ENCODE measurements around the gene PI16.
"Not testable (repeated sequence)": the region's sequence is repeated elsewhere in the genome, so short reads cannot be mapped to it uniquely, and the experiment has no call there.

Gene PI16

GRCh38 chr6:36929152-36929551 lies 25.4 kb upstream of the PI16 start:
- DNase-seq: no peak

DNA sequence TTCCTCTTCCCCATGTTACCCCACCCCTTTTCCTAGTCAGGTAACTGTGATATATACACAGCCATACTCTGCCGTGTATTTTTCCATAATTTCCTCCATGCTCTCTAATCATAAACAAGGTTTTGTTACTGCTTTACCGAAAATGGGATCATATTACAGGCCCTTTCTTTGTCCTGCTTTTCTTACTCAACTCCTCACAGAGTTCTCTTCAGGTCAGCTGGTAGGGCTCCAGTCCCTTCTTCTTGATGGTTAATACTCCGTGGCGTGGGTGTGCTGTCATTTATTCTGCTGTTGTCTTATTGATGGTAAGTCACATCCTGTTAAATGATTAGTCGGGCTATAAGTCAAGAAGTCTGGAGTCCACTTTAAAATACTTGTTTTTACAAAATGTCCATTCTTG lies 24.9 kb upstream of the PI16 start:
- no peak for DNase-seq

- DNase-seq: no peak
These were observed 24.1 kb upstream of the PI16 start for GRCh38 chr6:36930483-36930882.

DNA sequence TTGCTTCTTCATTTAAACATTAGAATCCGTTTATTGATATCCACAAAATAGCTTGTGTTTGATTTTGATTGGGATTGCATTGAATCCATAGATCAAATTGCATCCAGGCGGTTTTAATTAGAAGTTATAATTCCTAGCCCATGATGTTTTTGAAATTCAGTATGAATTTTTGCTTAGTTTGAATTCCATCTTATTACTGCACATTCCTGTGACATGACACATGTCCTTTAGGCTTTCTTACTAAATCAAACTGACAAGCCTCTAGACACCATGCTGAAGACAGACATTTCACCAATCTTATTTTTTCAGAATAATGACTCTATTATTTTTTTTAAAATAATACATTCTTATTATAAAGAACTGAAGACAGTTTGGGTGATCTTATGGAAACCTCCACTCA lies 21.4 kb upstream of the PI16 start:
- DNase-seq: no peak

DNA sequence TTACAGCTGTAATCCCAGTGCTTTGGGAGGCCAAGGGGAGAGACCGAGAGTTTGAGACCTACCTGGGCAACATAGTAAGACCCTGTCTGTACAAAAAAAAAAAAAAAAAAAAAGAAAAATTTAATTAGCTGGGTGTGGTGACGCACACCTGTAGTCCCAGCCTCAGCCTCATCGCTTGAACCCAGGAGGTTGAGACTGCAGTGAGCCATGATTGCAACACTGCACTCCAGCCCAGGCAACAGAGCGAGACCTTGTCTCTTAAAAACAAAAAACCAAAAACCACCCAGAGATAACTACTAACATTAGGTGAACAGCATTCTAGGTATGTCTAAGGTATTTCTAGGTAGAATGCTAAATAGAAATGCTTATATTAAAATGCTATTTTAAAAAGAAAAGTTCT lies 21.0 kb upstream of the PI16 start:
- no peak for DNase-seq

DNA sequence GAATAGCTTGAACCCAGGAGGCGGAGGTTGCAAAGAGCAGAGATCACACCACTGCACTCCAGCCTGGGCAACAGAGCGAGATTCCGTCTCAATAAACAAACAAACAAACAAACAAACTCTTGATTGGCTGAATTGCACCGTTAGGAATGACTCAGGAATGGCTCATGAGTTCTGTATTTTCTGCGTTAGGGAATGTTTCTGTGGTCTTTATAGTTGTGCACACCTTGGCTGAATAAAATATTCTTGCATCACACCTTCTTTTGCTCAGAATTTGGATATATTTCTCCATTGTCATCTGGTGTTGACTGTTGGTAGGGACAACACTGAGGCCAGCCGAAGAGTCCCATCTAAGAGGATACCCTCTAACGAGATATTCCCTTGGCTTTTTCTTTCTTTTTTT lies 19.6 kb upstream of the PI16 start:
- no peak for DNase-seq

DNA sequence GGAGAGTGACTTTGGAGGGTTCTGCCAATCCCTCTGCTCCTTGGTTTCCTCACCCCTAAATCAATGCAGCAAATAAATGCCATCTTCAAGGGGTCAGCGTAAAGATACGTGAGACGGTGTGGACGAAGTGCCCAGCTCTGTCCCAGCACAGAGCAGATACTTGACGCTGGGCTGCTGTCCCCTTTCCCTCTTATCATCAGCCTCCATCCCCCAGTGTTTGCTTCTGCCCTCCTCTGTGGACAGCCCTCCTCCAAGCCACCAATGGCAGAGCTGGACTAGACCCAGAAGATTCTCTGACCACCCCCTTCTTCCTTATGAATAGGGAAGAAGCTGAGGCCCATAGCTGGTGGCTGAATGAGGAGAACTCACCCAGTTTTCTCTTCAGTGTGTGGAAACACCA lies 17.7 kb upstream of the PI16 start:
- DNase-seq: no peak

DNA sequence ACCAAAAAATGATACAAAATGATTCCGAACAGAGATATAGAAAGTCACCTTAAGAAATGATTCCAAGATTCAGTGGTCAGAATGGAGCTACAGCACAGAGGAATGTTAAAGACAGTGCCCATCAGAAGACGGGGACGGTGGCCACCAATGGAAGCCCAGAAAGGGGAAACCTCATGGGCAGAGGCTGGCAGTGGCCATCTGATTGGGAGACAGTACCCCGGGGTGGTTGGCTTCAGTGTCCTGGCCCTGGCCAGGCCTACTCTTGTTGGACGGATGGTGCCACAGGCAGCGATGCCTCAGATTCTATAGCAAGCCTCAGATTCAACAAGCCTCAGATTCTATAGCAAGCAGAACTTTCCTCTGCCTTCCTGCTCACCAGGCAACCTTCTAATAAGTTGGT lies 16.6 kb upstream of the PI16 start:
- DNase-seq: no peak

- DNase-seq: no peak
These were observed 16.0 kb upstream of the PI16 start for GRCh38 chr6:36938536-36938935.

DNA sequence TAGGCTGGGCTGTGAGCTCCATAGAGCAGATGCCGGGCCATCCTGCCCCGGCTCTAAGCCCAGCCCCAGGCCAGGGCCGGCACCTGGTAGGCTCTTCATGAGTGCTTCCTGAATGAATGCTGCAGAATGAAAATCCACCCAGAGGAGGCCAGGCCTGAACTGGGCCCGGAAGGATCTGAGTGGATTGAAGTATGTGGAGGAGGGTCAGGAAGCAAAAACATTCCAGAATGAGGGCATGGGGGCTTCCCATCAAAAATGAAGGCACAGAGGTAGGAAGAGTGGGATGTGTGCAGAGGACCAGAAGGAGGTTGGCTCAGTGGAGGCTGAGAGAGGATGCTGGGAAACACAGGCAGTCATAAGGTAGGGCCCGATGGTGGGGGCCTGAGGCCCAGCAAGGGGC lies 15.5 kb upstream of the PI16 start:
- DNase-seq: not testable (repeated sequence)

- no peak for DNase-seq
These were observed 14.5 kb upstream of the PI16 start for GRCh38 chr6:36940027-36940426.

GRCh38 chr6:36941561-36941960 lies 13.0 kb upstream of the PI16 start:
- DNase-seq: not testable (repeated sequence)

GRCh38 chr6:36942329-36942728 lies 12.2 kb upstream of the PI16 start:
- DNase-seq: not testable (repeated sequence)

DNA sequence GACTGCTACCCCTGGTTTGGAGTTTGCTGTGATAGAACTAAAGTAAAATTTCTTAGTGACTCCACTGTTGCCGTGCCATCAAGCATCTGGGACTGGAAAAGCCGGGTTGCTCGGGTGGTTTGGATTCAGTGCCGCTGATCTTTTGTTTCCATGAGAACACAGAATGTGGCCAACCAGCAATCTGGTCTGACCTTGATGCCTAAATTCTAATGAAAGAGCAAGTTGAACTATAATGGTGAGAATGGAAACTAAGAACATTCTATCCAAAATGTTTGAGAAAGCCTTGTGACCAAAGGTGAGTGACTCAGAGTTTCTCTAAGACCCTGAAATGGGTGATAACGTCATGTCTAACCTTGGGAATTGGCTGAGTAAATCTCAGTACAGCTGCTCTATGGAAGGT lies 9.9 kb upstream of the PI16 start:
- no peak for DNase-seq

DNA sequence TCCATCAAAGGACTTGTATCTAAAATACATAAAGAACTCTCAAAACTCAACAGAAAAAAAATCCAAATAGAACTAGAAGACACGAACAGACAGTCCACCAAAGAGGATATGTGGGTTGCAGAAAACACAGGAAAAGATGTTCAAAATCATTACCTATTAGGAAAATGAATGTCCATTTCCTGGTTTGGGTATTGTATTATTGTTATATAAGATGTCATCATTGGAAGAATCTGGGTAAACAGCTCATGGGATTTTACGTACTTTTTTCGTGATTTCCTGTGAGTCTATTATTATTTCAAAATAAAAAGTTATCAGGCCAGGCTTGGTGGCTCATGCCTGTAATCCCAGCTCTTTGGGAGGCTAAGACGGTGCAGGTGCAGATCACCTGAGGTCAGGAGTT lies 9.2 kb upstream of the PI16 start:
- no peak for DNase-seq

GRCh38 chr6:36946526-36946925 lies 8.0 kb upstream of the PI16 start:
- DNase-seq: no peak

- no peak for DNase-seq
These were observed 6.8 kb upstream of the PI16 start for GRCh38 chr6:36947570-36948351.

GRCh38 chr6:36949076-36949475 lies 5.5 kb upstream of the PI16 start:
- not testable (repeated sequence) for DNase-seq

GRCh38 chr6:36949636-36950035 lies 4.9 kb upstream of the PI16 start:
- no peak for DNase-seq

- DNase-seq: no peak
These were observed 642 bp upstream of the PI16 start for GRCh38 chr6:36953931-36954261.

DNA sequence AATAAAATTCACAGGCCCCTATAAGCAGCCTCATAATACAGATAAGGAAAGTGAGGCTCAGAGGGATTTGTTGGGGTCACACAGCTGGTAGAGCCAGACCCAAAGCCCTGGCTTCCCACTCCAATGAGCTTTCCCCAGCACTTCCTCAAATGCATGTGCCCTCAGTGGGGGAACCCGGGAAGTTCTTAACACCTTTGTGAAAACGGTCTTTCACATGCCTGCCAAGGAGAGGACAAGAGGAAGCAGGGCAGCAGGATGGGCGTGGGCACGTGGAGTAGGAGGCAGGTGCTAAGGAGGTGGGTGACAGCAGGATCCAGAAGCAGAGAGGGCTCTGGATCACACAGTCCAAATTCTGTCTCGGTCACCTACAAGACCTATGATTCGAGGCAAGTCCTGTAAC lies 598 bp downstream of the PI16 start:
- DNase-seq: no peak

DNA sequence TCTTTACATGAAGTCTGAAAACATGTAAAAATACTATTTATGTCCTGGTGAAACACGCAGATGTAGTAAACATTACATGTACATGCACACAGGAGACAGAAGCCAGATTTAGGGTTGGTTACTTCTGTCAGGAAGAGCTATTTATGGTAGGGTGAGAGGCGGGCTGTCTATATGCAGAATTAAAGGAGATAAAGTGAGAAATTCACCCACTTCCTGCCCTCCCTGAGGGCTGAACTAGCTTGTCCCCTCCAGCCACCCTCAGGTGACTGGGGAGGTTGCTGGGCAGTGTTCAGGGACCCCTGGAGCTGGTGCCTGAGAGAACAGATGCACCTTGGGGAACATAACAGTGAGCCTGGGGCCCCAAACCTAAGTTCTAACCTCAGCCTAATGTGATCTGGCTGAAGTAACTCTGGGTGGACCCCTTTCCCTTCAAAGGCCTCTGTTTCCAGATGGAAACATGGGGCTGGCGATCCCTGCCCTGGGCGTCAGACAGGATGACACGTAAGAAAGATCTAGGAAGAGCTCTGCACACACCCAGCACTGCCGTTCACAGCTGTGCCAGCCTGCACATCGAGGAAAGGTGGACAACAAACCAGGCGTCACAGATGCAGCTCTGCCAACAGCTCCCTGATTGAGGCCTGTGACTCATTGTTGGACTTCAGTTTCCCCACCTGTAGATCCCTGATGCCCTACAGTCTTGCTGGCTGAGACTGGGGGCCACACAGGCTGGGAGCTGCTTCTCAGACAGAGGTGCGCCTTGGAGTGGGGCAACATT lies 1.3 kb downstream of the PI16 start:
- no peak for DNase-seq

GRCh38 chr6:36956446-36956820 lies 1.9 kb downstream of the PI16 start:
- DNase-seq: no peak

DNA sequence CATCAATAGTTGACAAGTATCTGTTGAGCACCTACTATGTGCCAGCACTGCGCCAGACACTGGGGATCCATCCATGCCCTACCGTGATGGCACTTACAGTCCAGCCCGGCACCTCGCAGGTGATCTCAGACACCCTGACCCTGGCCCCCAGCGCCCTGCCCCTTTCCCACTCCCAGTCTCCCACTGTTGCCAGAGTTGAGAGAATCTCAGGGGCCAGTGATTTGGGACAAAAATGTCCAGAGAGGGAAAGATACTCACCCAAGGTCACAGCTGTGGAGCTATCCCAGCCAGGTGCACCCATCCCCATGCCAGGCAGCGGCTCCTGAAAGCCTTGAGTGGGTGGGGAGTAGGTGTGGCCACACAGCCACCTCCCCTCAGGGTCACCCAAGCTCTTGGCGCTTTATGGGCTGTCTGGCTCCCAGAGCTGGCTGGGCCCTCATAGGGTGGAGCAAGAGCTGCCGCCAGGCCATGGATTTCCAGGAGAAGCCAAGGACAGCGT lies 3.3 kb downstream of the PI16 start:
- no peak for DNase-seq
